Endodermal cell (in vitro differentiated cells): Measurements from ENCODE around the gene LRRN3. TPM values are rescaled to one million over a fixed set of nuclear protein-coding genes. Genes with fewer than 3 reads are reported as not detected.

Experiments used
- DNase-seq: peaks from one replicate; pipeline ENCODE4 v3.0.0-alpha.2; 2017
- H3K27ac ChIP-seq: 2 replicates; pipeline ENCODE4 v1.5.1; 2013; ENCODE audit warnings: mild to moderate bottlenecking, low read depth, low read length, moderate library complexity
- H3K27me3 ChIP-seq: 2 replicates; pipeline ENCODE4 v1.6.1; 2013; ENCODE audit warnings: mild to moderate bottlenecking, low read length, moderate library complexity; ENCODE audit not compliant: insufficient read depth, control insufficient read depth, poor library complexity, severe bottlenecking
- H3K36me3 ChIP-seq: 2 replicates; pipeline ENCODE4 v1.7.0; 2013; ENCODE audit warnings: mild to moderate bottlenecking, low read length, moderate library complexity; ENCODE audit not compliant: control insufficient read depth, insufficient read depth
- H3K4me1 ChIP-seq: one replicate; pipeline ENCODE4 v1.7.0; 2013; ENCODE audit warnings: low read length; ENCODE audit not compliant: control insufficient read depth, insufficient read depth
- H3K4me3 ChIP-seq: 2 replicates; pipeline ENCODE4 v1.5.1; 2013; ENCODE audit warnings: mild to moderate bottlenecking, low read length, moderate library complexity
- H3K9ac ChIP-seq: 2 replicates; pipeline ENCODE4 v1.6.1; 2013; ENCODE audit warnings: mild to moderate bottlenecking, low read length, moderate library complexity; ENCODE audit not compliant: poor library complexity, severe bottlenecking; ENCODE audit errors: extremely low read depth
- H3K9me3 ChIP-seq: 2 replicates; pipeline ENCODE4 v1.6.1; 2013; ENCODE audit warnings: mild to moderate bottlenecking, low read length, moderate library complexity; ENCODE audit not compliant: control insufficient read depth
- H3K27ac Mint-ChIP-seq: 2 replicates; pipeline ENCODE4 v1.8.0; 2020; ENCODE audit warnings: mixed read lengths
- H3K27me3 Mint-ChIP-seq: 2 replicates; pipeline ENCODE4 v1.8.0; 2021; ENCODE audit warnings: mild to moderate bottlenecking, mixed read lengths; ENCODE audit not compliant: insufficient read depth
- H3K36me3 Mint-ChIP-seq: 2 replicates; pipeline ENCODE4 v1.8.0; 2020; ENCODE audit warnings: low read depth, mixed read lengths
- H3K4me1 Mint-ChIP-seq: 2 replicates; pipeline ENCODE4 v1.8.0; 2020; ENCODE audit warnings: mixed read lengths
- H3K4me3 Mint-ChIP-seq: 2 replicates; pipeline ENCODE4 v1.8.0; 2020; ENCODE audit warnings: mild to moderate bottlenecking, moderate library complexity, mixed read lengths
- H3K9me3 Mint-ChIP-seq: 2 replicates; pipeline ENCODE4 v1.8.0; 2020; ENCODE audit warnings: mild to moderate bottlenecking, mixed read lengths
- WGBS, 2 experiments: methylation state at CpG; one replicate each; pipeline versions ENCODE4 v1.1.5 to v1.1.7; 2013; ENCODE audit warnings: missing lambda C conversion rate in 2 of 2, mixed read lengths in 1 of 2; ENCODE audit not compliant: insufficient coverage in 1 of 2, insufficient read length in 1 of 2; 5-methylcytosine and 5-hydroxymethylcytosine counted together
- total RNA-seq, 2 donors: library from RNA; stranded (reverse); fragmentation: NEBNext Ultra II Directional in 1 of 2; extraction: Animal tissue kit (Norgen Biotek cat#: 25700) in 1 of 2; gene quantifications; 2 replicates in 1 of 2; 3 replicates in 1 of 2; pipeline ENCODE4 v1.2.1, GENCODE V29; 2021
- TF ChIP-seq, protein P1 (sequence below): fragments of 200-600 bp; sonication (generic); conservative IDR thresholded peaks from 2 replicates; pipeline ENCODE4 v1.5.0; 2021; ENCODE audit warnings: antibody characterized with exemption, mild to moderate bottlenecking

Gene LRRN3
- total RNA-seq, 2 donors from 2014 or later, result 1.3 TPM; not detected in 1

DNA sequence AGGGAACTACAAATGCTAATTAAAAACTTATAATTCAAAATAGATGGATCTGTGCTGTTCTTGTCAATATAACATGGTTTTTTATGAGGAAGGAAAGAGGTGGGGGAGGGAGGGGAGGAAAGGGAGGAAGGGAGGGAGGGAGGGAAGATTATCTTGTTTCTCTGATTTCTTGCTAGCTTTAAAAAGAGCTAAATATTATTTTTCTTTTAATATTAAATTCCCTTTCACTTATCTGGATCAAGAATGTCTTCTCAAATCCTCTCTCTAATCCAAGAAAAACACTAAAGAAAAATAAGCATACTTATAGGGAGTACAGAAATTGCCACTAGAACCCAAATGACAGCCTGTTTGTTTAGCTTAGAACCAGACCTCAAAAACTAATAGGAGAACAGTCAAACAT is 55.2 kb downstream of the LRRN3 start:
- Mint-ChIP-seq H3K4me3 (no peak overlapping the region), H3K36me3 (no peaks in the 10 kb centered on the region), H3K4me1 (peaks cover 5% of the 10 kb centered on the region), H3K27me3 (no peaks in the 10 kb centered on the region), H3K27ac (no peak overlapping the region), H3K9me3 (no peaks in the 10 kb centered on the region)
- Histone ChIP-seq H3K27me3 (no peaks in the 10 kb centered on the region), H3K9me3 (no peaks in the 10 kb centered on the region), H3K4me1 (no peaks in the 10 kb centered on the region), H3K4me3 (no peak overlapping the region), H3K36me3 (no peaks in the 10 kb centered on the region), H3K27ac (no peak overlapping the region), H3K9ac (no peak overlapping the region)
- DNase-seq, result no peak
- TF ChIP-seq, protein P1, sequence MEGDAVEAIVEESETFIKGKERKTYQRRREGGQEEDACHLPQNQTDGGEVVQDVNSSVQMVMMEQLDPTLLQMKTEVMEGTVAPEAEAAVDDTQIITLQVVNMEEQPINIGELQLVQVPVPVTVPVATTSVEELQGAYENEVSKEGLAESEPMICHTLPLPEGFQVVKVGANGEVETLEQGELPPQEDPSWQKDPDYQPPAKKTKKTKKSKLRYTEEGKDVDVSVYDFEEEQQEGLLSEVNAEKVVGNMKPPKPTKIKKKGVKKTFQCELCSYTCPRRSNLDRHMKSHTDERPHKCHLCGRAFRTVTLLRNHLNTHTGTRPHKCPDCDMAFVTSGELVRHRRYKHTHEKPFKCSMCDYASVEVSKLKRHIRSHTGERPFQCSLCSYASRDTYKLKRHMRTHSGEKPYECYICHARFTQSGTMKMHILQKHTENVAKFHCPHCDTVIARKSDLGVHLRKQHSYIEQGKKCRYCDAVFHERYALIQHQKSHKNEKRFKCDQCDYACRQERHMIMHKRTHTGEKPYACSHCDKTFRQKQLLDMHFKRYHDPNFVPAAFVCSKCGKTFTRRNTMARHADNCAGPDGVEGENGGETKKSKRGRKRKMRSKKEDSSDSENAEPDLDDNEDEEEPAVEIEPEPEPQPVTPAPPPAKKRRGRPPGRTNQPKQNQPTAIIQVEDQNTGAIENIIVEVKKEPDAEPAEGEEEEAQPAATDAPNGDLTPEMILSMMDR, result no peak

DNA sequence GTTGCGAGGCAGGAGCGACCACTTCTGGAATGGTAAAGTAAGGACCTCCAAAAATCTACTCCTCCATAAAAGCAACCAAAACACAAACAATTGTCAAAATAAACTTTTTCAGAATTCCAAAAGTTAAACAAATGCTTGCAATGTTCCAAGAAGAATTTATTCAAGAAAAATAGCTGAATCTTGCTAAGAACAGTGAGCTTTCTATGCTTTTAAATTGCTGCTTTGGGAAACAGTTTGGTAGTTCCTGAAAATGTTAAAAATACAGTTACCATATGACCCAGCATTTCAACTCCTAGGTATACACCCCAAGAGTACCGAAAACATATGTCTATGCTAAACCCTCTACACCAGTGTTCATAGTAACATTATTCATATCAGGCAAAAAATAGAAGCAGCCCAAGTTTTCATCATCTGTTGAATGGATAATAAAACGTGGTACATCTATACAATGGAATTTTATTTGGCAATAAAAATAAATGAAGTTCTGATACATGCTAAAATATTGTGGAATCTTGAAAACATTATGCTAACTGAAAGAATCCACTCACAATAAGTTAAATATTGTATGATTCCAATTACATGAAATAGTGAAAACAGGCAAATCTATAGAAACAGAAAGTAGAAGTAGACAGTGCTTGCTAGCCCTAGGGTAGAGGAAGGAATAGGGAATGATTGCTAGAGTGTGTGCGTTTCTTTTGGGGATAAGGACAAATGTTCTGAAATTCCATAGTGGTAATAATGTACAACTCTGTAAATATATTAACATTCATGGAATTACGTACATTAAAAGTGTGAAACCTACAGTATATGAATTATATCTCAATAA is 57.0 kb downstream of the LRRN3 start:
- Mint-ChIP-seq H3K9me3 (no peaks in the 10 kb centered on the region), H3K27me3 (no peaks in the 10 kb centered on the region), H3K27ac (no peak overlapping the region), H3K36me3 (no peaks in the 10 kb centered on the region), H3K4me1 (peaks cover 5% of the 10 kb centered on the region), H3K4me3 (no peak overlapping the region)
- 99% methylated on average over 5 of the region's 6 CpGs; no CpG with 5 or more reads in 1 of the 2 experiments for WGBS, 2 experiments
- no peaks in the 10 kb centered on the region for H3K9me3 ChIP-seq
- H3K36me3 ChIP-seq, result no peaks in the 10 kb centered on the region
- TF ChIP-seq, protein P1, result no peak
- no peaks in the 10 kb centered on the region for H3K4me1 ChIP-seq
- no peak overlapping the region for H3K9ac ChIP-seq
- no peak overlapping the region for H3K27ac ChIP-seq
- no peak overlapping the region for H3K4me3 ChIP-seq
- DNase-seq, result no peak
- H3K27me3 ChIP-seq, result no peaks in the 10 kb centered on the region

- H3K4me3 Mint-ChIP-seq, result no peak overlapping the region
- no peak overlapping the region for H3K27ac Mint-ChIP-seq
Observed at GRCh38 chr7:111150709-111151108, 59.8 kb downstream of the LRRN3 start.

More at GRCh38 chr7:111150709-111151108, 59.8 kb downstream of the LRRN3 start:
- no peaks in the 10 kb centered on the region for H3K4me1 Mint-ChIP-seq
- no peaks in the 10 kb centered on the region for H3K36me3 ChIP-seq
- no peak overlapping the region for H3K9ac ChIP-seq
- DNase-seq, result no peak
- no peaks in the 10 kb centered on the region for H3K36me3 Mint-ChIP-seq
- no peak overlapping the region for H3K27ac ChIP-seq
- TF ChIP-seq, protein P1, result no peak
- no peaks in the 10 kb centered on the region for H3K27me3 ChIP-seq
- no peaks in the 10 kb centered on the region for H3K9me3 Mint-ChIP-seq
- no peaks in the 10 kb centered on the region for H3K9me3 ChIP-seq
- H3K4me3 ChIP-seq, result no peak overlapping the region
- no peaks in the 10 kb centered on the region for H3K4me1 ChIP-seq
- WGBS, 2 experiments, result 81% methylated on average over 1 of the region's 1 CpG; no CpG with 5 or more reads in 1 of the 2 experiments
- no peaks in the 10 kb centered on the region for H3K27me3 Mint-ChIP-seq
